GM19328 (cell line): ENCODE results near the gene IL7R.
A peak's percentile ranks its signal among the peaks of the same experiment; 100 is the strongest.

Source experiments
- ATAC-seq: cut with Tn5 transposase; IDR thresholded peaks from one replicate; pipeline ENCODE4 v1.9.1; 2021; ENCODE audit warnings: mild to moderate bottlenecking, moderate library complexity; ENCODE audit not compliant: unreplicated experiment

The IL7R gene

DNA sequence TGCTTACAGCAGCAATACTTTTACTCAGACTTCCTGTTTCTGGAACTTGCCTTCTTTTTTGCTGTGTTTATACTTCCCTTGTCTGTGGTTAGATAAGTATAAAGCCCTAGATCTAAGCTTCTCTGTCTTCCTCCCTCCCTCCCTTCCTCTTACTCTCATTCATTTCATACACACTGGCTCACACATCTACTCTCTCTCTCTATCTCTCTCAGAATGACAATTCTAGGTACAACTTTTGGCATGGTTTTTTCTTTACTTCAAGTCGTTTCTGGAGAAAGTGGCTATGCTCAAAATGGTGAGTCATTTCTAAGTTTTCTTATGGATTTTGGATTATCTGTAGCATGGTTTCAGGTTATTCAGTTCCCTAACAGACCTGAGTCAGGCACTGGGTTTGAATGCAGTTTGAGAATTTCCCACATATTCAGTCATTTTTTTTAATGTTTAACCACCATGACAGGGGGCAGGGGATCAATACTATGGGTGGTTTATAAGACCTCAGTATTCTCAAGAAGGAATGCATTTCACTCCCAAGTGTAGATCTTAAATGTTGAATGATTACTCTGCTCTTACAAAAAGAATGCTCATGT lies at the start of gene IL7R:
Gene IL7R (plus strand): TSS at position 127 of the 587 bp plus-strand sequence. CDS start 87 bp downstream, at position 214.
- peak; percentile 39 for ATAC-seq

- no peak for ATAC-seq
Observed at GRCh38 chr5:35810601-35811000, 46.1 kb upstream of the IL7R start.

GRCh38 chr5:35811108-35811741 lies 45.5 kb upstream of the IL7R start:
- no peak for ATAC-seq

GRCh38 chr5:35813521-35813920 lies 43.2 kb upstream of the IL7R start:
- no peak for ATAC-seq

GRCh38 chr5:35815089-35815936 lies 41.4 kb upstream of the IL7R start:
- no peak for ATAC-seq

DNA sequence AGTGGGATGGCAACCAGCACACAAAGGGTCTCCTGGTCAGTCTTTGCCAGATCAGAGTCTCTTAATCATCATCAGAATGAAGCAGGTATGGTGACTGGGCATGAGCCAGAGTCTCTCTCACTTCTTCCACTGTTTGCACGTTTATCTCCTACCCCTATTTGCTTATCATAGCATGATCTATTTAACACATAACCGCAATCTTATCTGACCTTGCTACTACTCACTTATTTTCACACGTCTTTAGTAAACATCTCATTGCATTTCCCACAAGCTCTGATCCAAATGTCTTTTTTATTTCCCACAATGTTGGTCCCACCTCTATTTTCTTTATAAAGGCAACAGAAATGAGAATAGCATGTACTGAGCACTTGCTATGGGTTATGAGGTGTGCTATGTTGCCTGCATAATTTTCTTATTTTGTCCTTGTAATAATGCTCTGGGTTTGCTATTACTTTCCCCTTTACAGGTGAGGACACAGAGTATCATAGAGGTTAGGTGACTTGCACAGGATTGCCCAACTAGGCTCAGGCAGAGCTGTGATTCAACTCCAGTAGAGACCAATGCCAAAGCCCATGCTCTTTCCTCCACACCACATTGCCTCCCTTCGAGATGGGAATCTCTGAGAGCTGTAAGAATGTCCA lies 39.7 kb upstream of the IL7R start:
- ATAC-seq, result no peak

DNA sequence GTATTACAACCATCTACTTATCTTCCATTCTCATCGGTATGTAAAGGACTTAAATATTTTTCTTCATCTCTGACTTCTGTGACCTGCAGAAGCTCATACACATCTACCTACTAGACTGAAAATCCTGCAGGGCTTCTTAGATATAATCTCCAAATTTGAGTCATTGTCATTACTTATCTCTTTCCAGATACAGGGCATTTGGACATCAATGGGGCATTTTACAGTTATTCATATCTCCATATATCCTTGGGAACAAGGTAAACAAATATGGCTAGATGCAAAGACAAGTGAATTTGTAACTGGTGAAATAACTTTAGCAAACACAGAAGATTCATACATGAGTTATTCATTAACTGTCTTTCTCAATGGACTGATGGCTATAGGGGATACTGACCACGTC lies 37.7 kb upstream of the IL7R start:
- no peak for ATAC-seq

GRCh38 chr5:35819668-35820067 lies 37.0 kb upstream of the IL7R start:
- no peak for ATAC-seq

GRCh38 chr5:35820735-35821134 lies 36.0 kb upstream of the IL7R start:
- ATAC-seq, result no peak

- no peak for ATAC-seq
Observed at GRCh38 chr5:35821513-35821912, 35.2 kb upstream of the IL7R start.

GRCh38 chr5:35822511-35822910 lies 34.2 kb upstream of the IL7R start:
- no peak for ATAC-seq

- no peak for ATAC-seq
Observed at GRCh38 chr5:35823347-35824098, 33.2 kb upstream of the IL7R start.

- ATAC-seq, result no peak
Observed at GRCh38 chr5:35826056-35826455, 30.6 kb upstream of the IL7R start.

DNA sequence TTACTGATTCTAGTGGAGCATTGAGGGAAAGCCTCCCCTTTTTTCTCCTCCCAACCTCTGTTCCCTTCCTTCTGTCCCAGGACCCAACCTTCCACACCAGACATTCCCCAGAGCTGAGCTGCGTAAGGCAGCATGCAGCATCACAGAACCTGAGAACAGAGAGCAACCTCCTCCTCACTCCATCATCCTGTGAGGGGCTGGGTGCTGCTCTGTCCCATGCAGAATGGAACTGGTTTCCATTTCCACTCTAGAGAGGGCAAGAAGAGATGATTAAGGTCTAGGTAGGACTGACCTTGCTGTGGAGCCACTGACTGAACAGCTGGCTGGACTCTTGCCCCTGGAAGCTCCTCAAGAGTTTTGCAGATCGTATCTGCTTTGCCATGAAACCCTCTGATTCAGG lies 30.1 kb upstream of the IL7R start:
- ATAC-seq, result no peak

GRCh38 chr5:35828082-35828598 lies 28.6 kb upstream of the IL7R start:
- no peak for ATAC-seq

GRCh38 chr5:35830587-35830986 lies 26.1 kb upstream of the IL7R start:
- no peak for ATAC-seq

GRCh38 chr5:35832762-35833161 lies 23.9 kb upstream of the IL7R start:
- ATAC-seq, result no peak

DNA sequence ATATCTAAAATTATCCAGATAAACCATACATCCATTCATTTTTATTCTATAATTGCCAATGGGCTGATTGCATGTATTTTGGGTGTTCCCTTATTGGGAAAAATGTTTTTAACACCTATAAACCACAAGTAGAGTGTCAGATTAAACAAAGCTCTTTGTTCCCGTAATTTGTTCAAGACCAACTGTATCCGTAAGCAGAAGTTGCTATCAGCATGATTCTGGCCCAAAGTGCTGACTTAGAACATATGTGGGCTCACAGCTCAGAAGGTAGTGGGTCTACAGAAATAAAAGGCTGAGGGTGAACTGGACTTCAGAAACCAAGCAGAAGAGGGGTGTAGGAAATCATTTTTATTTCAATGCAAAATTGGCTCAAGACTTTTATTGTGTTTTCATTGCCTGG lies 23.5 kb upstream of the IL7R start:
- no peak for ATAC-seq

GRCh38 chr5:35835796-35836742 lies 20.6 kb upstream of the IL7R start:
- no peak for ATAC-seq
